NCI-H1417 treated with DMSO at 0.1 percent for 48 hours (cell line): ENCODE measurements around the gene PPARG.
"Not testable (repeated sequence)": the region's sequence is repeated elsewhere in the genome, so short reads cannot be mapped to it uniquely, and the experiment has no call there.

Source experiments
- DNase-seq: peaks from one replicate; lab custom pipeline; 2025; lab: John Stamatoyannopoulos, UW

The PPARG gene

GRCh38 chr3:12379640-12380429 lies 91.0 kb downstream of the PPARG start:
- DNase-seq = no peak

- no peak for DNase-seq
Measured at GRCh38 chr3:12380461-12380860, 91.6 kb downstream of the PPARG start.

- no peak for DNase-seq
Measured at GRCh38 chr3:12381199-12381598, 92.3 kb downstream of the PPARG start.

- DNase-seq = no peak
Measured at GRCh38 chr3:12383218-12383617, 94.3 kb downstream of the PPARG start.

GRCh38 chr3:12384451-12385233 lies 95.8 kb downstream of the PPARG start:
- no peak for DNase-seq

GRCh38 chr3:12386514-12387291 lies 97.8 kb downstream of the PPARG start:
- DNase-seq = not testable (repeated sequence)

- DNase-seq = no peak
Measured at GRCh38 chr3:12388185-12388584, 99.3 kb downstream of the PPARG start.

- no peak for DNase-seq
Measured at GRCh38 chr3:12392101-12392878, 103.4 kb downstream of the PPARG start.

- DNase-seq = no peak
Measured at GRCh38 chr3:12393894-12394293, 105.0 kb downstream of the PPARG start.

GRCh38 chr3:12394569-12395271 lies 105.8 kb downstream of the PPARG start:
- no peak for DNase-seq

GRCh38 chr3:12395349-12396012 lies 106.6 kb downstream of the PPARG start:
- DNase-seq = no peak

GRCh38 chr3:12396471-12396870 lies 107.6 kb downstream of the PPARG start:
- DNase-seq = no peak

- DNase-seq = no peak
Measured at GRCh38 chr3:12399226-12399625, 110.4 kb downstream of the PPARG start.

GRCh38 chr3:12400616-12401194 lies 111.8 kb downstream of the PPARG start:
- DNase-seq = no peak

- no peak for DNase-seq
Measured at GRCh38 chr3:12401208-12401607, 112.3 kb downstream of the PPARG start.

GRCh38 chr3:12405432-12406272 lies 116.8 kb downstream of the PPARG start:
- DNase-seq = no peak

GRCh38 chr3:12408984-12409683 lies 120.3 kb downstream of the PPARG start:
- no peak for DNase-seq
